ENCODE data around the gene RAP1GAP2.
"Not testable (repeated sequence)": the region's sequence is repeated elsewhere in the genome, so short reads cannot be mapped to it uniquely, and the experiment has no call there.

The RAP1GAP2 gene

GRCh38 chr17:3034578-3034920 lies 238.3 kb downstream of the RAP1GAP2 start:
- H3K4me3 ChIP-seq (ENCODE audit: low read depth, low read length) = no peak overlapping the region

DNA sequence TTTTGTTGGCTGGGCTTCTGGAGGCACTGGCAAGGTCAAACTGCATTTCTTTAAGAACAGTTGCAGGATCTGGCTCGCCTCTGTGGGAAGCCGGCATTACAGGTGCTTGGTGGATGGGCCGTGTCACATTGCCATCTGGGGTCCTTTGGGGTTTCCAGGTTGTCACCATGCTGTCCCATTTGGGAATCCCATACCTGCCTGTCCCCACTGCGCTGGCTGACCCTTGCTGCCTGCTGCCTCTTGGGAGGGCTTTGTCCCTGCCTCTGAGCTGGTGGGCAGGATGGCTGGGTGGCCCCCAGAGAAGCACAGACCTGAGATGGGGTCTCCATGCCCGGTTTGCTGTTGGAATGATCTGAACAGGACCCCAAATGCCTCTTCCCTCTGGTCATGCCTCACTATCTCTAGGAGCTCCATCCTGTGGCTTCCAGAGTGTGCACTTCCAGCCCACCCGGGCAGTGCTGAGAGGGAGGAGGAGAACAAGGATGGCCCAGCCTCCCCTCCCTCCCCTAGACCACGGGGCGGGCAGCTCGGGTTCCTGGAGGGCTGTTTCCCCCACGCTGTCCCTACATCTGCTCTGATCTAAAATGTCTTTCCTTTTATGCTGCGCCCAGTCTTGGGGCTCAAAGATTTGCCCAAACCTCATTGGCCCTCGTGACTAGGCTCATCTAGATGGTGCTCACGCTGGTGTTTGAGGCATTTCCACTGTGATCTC lies 239.2 kb downstream of the RAP1GAP2 start:
- no peak overlapping the region for H3K4me3 ChIP-seq (ENCODE audit: low read depth, low read length)

DNA sequence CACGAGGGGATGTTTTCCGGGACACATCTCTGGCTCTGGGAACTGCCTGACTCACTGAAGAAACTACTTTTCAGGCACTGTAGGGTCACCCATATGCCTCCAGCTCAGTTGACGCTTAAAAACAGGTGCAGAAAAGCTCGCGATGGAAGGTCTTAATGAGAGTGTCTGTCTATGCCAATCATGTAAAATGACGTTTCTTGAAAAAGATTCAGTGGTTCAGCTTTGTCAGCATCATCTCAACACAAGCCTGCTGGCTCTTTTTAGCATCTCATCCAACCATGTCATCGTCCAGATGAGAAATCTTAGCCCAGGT lies 239.7 kb downstream of the RAP1GAP2 start:
- no peak overlapping the region for H3K4me3 ChIP-seq (ENCODE audit: low read depth, low read length)

DNA sequence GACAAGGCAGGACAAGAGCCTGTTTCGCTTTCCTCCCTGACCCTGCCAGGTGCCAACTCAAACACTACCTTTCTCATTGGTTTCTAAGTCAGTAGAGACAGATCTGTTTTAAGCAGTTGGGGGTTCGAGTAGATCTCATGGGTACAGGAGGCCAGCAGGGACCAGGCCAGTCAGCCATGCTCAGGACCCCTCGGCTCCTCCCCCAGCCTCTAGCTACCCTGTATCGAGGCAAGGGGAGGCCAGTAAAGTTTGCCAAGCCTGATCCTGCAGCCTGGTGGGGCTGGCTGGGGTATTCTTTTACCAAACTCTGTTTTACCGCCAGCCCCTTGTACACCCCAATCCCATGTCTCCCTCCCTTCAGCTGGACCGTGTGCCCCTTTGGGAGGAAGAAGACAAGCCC lies 240.6 kb downstream of the RAP1GAP2 start:
- no peak overlapping the region for H3K4me3 ChIP-seq (ENCODE audit: low read depth, low read length)

- H3K4me3 ChIP-seq (ENCODE audit: low read depth, low read length) = no peak overlapping the region
Measured at GRCh38 chr17:3037259-3037658, 241.0 kb downstream of the RAP1GAP2 start.

DNA sequence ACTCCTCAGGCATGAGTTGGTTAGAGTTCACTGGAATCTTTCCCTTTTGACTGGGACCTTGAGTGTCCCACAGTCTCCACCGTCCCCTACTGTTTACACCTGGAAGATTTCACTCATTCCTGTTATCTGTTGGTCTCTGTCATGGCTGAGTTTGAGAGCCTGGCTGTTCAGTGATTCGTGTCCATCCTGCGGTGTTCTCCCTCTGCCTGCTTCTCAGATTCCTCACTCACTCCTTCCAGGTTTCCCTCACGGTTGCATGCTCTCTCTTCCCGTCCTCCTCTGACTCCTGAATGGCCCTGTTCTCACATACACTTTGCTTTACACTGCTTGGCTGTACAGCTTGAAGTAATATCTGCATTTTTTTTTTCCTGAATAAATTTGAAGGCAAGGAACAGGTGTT lies 242.7 kb downstream of the RAP1GAP2 start:
- no peak overlapping the region for H3K4me3 ChIP-seq (ENCODE audit: low read depth, low read length)

- H3K4me3 ChIP-seq (ENCODE audit: low read depth, low read length) = no peak overlapping the region
Measured at GRCh38 chr17:3039736-3040135, 243.5 kb downstream of the RAP1GAP2 start.

GRCh38 chr17:3040882-3041281 lies 244.6 kb downstream of the RAP1GAP2 start:
- H3K4me3 ChIP-seq (ENCODE audit: low read depth, low read length) = no peak overlapping the region

- no peak overlapping the region for H3K4me3 ChIP-seq (ENCODE audit: low read depth, low read length)
Measured at GRCh38 chr17:3043737-3044365, 247.6 kb downstream of the RAP1GAP2 start.

GRCh38 chr17:3046753-3047152 lies 250.5 kb downstream of the RAP1GAP2 start:
- no peak overlapping the region for H3K4me3 ChIP-seq (ENCODE audit: low read depth, low read length)

- H3K4me3 ChIP-seq (ENCODE audit: low read depth, low read length) = peak overlapping the region; percentile 49
Measured at GRCh38 chr17:3048727-3049471, 252.7 kb downstream of the RAP1GAP2 start.

DNA sequence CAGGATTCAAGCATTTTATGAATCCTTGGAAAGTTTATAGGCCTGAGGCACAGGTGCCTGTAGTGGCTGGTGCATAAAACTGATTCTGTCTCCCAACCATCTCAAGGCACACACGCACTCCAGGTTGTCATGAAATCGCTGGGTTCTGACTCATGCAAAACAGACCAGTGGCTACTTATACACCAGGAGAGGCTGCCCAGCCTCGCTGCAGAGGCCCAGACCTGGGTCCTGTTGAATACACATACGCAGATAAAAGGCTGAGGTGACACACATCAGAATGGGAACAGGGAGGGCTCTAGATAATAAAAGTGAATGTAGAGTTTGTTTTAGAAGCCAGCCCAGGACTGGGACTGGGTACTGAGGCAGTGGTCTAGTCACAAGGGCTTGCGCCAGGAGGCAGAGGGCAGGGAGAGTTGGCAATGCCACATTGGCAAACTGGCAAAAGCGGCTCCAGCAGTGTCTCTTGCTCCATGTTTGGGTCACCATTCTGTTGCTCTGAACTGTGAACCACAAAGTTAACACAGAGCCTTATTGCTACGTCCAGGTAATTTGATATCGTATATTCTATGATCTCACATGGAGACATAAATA lies 253.6 kb downstream of the RAP1GAP2 start:
- H3K4me3 ChIP-seq (ENCODE audit: low read depth, low read length) = no peak overlapping the region

GRCh38 chr17:3054868-3055267 lies 258.6 kb downstream of the RAP1GAP2 start:
- H3K4me3 ChIP-seq (ENCODE audit: low read depth, low read length) = not testable (repeated sequence)

- not testable (repeated sequence) for H3K4me3 ChIP-seq (ENCODE audit: low read depth, low read length)
Measured at GRCh38 chr17:3062824-3063377, 266.7 kb downstream of the RAP1GAP2 start.

DNA sequence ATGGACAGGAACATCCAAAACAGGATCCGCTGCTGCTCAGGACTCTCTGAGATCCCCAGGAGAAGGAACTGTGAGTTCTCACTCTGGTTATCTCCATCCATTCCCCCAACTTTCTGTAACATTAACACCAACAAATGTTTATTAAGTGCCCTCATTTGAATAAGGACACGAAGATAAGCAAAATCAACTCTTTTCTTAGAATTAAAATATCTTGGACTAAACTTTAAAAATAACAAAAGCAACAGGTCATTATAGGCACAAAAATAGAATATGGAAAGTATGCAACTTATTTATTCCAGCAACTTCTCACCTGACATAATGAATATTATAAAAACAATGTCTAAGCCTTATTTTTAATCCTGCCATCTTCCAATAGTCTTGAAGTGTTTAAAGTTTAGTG lies 267.3 kb downstream of the RAP1GAP2 start, which contains the start of gene OR1D5:
Gene OR1D5 (minus strand): TSS at position 101 of the 400 bp plus-strand sequence. CDS start 0 bp downstream, at position 101.
- not testable (repeated sequence) for H3K4me3 ChIP-seq (ENCODE audit: low read depth, low read length)

DNA sequence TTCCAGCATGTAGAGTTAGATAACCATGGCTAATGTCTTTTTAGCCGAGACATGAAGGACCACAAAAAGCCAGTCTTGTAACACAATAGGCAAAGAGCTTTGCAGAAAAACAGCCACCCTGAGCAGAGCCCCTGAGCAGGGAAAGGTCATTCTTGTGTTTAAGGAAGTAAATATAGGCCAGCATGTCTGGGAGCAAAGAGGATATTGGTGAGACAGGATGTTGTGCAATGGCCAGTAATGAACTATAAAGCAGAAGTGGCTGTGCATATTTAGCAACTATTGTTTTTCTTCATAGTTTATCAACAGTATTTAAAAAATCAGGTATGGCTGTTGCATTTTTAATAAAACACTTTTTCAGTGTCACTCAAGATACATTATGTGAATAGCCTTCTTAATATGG lies 269.0 kb downstream of the RAP1GAP2 start:
- H3K4me3 ChIP-seq (ENCODE audit: low read depth, low read length) = not testable (repeated sequence)

DNA sequence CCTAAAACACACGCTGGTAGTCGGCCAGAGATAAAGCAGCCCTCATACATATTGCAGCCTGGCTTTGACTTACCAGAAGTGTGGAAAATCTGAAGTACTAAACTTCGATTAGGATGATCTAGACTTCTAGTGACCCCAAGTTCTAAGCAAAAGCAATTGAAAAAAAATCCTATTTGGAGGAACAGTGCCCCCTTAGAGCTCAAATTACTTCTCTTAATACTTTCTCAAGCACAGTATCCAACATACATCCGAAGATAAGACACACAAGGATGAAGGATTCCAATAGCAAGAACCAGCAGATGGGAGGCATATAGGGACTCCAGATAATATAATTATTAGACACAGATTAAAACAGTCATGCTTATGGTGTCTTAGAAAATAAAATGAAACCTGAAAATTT lies 277.6 kb downstream of the RAP1GAP2 start:
- H3K4me3 ChIP-seq (ENCODE audit: low read depth, low read length) = not testable (repeated sequence)

All from iPS-11a (cell line).